AG04450 (cell line): ENCODE results near the gene FBXW5. TPM values are rescaled to one million over a fixed set of nuclear protein-coding genes. Genes with fewer than 3 reads are reported as not detected.

Source experiments
- CTCF ChIA-PET: fragments of 300-600, 350-600 bp; formaldehyde crosslinking; extraction: SDS; loops from one replicate; lab custom pipeline; 2022; ENCODE audit warnings: antibody characterized with exemption, inconsistent platforms; lab: Charles Lee
- POLR2A ChIA-PET: fragments of 350-600 bp; formaldehyde crosslinking; extraction: SDS; loops from one replicate; lab custom pipeline; 2021; ENCODE audit warnings: antibody characterized with exemption, inconsistent platforms; lab: Yijun Ruan, JAX
- DNase-seq: peaks from one replicate; pipeline ENCODE4 v3.0.0-alpha.2; 2011; ENCODE audit warnings: low read depth, low spot score
- H3K27ac ChIP-seq: one replicate; pipeline ENCODE4 v1.5.1; 2012; ENCODE audit warnings: low read depth, low read length, control low read depth
- H3K27me3 ChIP-seq: one replicate; pipeline ENCODE4 v1.6.0; 2012; ENCODE audit warnings: low read length; ENCODE audit not compliant: control insufficient read depth, insufficient read depth
- H3K4me3 ChIP-seq: 2 replicates; pipeline ENCODE4 v1.5.1; 2011; ENCODE audit warnings: mild to moderate bottlenecking, low read depth, low read length, control low read depth
- H3K9me3 ChIP-seq: 2 replicates; pipeline ENCODE4 v1.5.1; 2012; ENCODE audit warnings: low read length; ENCODE audit not compliant: control insufficient read depth, insufficient read depth
- polyA plus RNA-seq: library from polyadenylated mRNA; depleted of rRNA; stranded (reverse); fragments of >200 nt; gene quantifications from 2 replicates; pipeline ENCODE4 v1.2.3, GENCODE V29; 2011
- TF ChIP-seq, protein P1 (sequence below): IDR thresholded peaks from 2 replicates; pipeline ENCODE4 v1.5.1; 2011; ENCODE audit warnings: low read depth, low read length, control low read depth, inconsistent platforms

Gene FBXW5
- polyA plus RNA-seq, 1 experiment: 31.2 TPM

DNA sequence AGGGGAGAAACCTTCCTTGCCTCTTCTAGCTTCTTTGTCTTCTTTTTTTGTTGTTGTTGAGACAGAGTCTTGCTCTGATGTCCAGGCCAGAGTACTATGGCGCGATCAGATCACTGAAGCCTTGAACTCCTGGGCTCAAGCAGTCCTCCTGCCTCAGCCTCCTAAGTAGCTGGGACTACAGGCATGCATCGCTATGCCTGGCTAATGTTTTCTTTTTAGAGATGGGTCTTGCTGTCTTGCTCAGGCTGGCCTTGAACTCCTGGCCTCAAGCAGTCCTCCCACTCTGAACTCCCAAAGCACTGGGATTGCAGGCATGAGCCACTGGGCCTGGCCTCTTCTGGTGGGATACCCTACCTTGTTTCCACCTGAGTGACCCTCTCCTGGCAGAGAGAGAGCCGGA lies 44.3 kb upstream of the FBXW5 start:
- DNase-seq: no peak
- ChIA-PET POLR2A (no interaction called here), CTCF (interaction anchor here (1.1 to 1.4 kb wide), 2 partner anchors 46 to 248 kb away, joined by 3 read pairs; no protein-coding TSS in a partner anchor)
- Histone ChIP-seq H3K27ac (no peak overlapping the region), H3K9me3 (peaks cover 12% of the 10 kb centered on the region), H3K27me3 (peaks cover 31% of the 10 kb centered on the region), H3K4me3 (no peak overlapping the region)
- TF ChIP-seq, protein P1, sequence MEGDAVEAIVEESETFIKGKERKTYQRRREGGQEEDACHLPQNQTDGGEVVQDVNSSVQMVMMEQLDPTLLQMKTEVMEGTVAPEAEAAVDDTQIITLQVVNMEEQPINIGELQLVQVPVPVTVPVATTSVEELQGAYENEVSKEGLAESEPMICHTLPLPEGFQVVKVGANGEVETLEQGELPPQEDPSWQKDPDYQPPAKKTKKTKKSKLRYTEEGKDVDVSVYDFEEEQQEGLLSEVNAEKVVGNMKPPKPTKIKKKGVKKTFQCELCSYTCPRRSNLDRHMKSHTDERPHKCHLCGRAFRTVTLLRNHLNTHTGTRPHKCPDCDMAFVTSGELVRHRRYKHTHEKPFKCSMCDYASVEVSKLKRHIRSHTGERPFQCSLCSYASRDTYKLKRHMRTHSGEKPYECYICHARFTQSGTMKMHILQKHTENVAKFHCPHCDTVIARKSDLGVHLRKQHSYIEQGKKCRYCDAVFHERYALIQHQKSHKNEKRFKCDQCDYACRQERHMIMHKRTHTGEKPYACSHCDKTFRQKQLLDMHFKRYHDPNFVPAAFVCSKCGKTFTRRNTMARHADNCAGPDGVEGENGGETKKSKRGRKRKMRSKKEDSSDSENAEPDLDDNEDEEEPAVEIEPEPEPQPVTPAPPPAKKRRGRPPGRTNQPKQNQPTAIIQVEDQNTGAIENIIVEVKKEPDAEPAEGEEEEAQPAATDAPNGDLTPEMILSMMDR: no peak

DNA sequence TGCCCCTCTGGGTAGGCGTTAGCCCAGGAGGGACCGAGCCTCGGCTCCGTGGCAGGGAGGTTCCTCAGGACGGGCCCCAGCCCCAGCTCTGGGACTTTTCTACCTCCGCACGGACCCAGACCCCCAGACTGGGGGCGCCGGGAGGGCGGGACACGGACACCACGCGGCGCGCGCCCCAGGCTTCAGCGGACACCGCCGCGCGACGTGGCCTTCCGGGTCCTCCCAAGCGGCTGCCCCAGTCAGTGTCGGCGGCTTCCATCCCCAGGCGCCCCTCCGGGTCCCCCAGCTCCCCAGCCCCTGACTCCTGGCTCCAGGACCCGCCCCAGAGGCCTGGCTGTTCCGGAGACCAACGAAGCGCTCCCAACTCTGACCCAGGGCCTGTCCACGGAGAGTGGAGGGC lies 41.3 kb upstream of the FBXW5 start:
- Histone ChIP-seq H3K27ac (no peak overlapping the region), H3K27me3 (peaks cover 43% of the 10 kb centered on the region), H3K9me3 (peaks cover 7% of the 10 kb centered on the region), H3K4me3 (no peak overlapping the region)
- POLR2A ChIA-PET: no interaction called here
- CTCF ChIA-PET: no interaction called here
- DNase-seq: no peak
- TF ChIP-seq, protein P1: no peak

DNA sequence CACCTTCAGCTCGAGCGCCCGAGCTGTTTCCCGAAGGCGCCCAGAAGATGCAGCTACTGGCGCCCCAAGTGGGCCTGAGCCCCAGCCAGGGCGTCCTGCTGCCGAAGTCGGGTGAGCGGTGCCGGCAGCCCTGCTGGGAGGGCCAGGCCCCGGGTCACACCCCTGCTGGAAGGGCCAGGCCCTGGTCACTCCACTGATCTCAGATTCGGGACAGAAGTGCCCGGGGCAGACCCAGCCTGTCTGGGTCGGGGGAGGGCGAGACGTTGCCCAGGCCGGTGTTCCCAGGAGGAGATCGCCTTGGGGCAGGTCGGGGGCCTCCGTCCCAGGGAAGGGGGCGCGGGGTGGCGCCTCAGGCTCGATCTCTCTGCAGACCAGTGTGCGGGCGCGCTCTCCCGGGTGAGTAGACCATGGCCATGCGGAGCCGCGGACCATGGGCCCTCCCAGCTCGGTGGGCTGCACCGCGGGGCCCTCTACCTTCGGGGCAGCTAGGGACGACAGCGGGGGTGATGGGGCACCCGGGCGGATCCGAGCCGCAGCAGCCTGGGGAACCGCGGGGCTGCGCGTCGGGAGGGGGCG lies 40.6 kb upstream of the FBXW5 start:
- no peak for DNase-seq
- TF ChIP-seq, protein P1: no peak
- Histone ChIP-seq H3K9me3 (peaks cover under 1% of the 10 kb centered on the region), H3K27me3 (peaks cover 43% of the 10 kb centered on the region), H3K4me3 (no peak overlapping the region), H3K27ac (no peak overlapping the region)
- ChIA-PET POLR2A (interaction anchor here (0.6 kb wide), 1 partner anchor 143 kb away, joined by 3 read pairs; the partner anchor contains the start of gene AJM1), CTCF (interaction anchor here (0.5 kb wide), 1 partner anchor 101 kb away, joined by 3 read pairs; no protein-coding TSS in a partner anchor)

DNA sequence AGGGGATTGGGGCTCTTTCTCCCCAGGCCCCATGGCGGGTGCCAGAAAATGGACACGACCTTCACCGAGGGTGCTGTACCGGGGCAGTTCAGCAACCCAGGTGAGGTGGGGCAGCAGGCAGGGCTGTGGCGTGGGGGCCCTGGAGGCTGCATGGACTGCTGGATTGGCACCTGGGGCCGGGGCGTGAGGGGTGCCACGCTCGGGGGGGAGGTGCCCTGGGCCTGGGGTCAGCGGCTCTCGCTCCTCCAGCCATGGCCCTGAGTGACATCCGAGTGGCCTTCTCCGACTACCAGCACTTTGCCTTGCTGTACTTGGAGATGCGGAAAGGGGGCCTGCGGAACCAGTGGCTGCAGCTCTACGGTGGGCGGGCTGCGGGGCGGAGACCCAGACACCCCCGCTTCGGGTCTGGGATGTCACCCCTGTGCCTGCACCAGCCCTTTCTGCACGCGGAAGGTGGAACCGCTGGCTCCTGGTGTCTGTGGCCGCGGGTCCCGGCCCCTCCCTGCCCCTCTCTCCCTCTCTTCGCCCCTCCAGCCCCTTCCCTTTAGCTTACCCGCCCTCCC lies 40.0 kb upstream of the FBXW5 start:
- H3K27ac ChIP-seq: no peak overlapping the region
- ChIA-PET CTCF (interaction anchor here (0.5 kb wide), 1 partner anchor 101 kb away, joined by 3 read pairs; no protein-coding TSS in a partner anchor), POLR2A (interaction anchor here (0.6 kb wide), 1 partner anchor 142 kb away, joined by 3 read pairs; the partner anchor contains the start of gene AJM1)
- no peaks in the 10 kb centered on the region; the same call in 1 of the 2 replicates for H3K9me3 ChIP-seq
- H3K27me3 ChIP-seq: peaks cover 42% of the 10 kb centered on the region
- DNase-seq: no peak
- H3K4me3 ChIP-seq: no peak overlapping the region
- TF ChIP-seq, protein P1: no peak
